Activated naive CD8-positive, alpha-beta T cell treated with anti-CD3 and anti-CD28 coated beads, Interleukin-2, amount 50 U/mL, for 24 hours (primary cell): ENCODE results near the gene OSBP2.
A peak's percentile ranks its signal among the peaks of the same experiment; 100 is the strongest.

Experiments
- ATAC-seq: fragments of 150-1000 bp; cut with Tn5 transposase; one replicate; pipeline ENCODE4 v1.10.0; 2021
- DNase-seq: peaks from one replicate; pipeline ENCODE4 v3.0.0; 2021
- H3K27ac Mint-ChIP-seq: one replicate; pipeline ENCODE4 v1.8.0; 2021; ENCODE audit warnings: mild to moderate bottlenecking, mixed read lengths
- H3K27me3 Mint-ChIP-seq: one replicate; pipeline ENCODE4 v1.8.0; 2021; ENCODE audit warnings: mixed read lengths
- H3K36me3 Mint-ChIP-seq: one replicate; pipeline ENCODE4 v1.8.0; 2021; ENCODE audit warnings: low read depth, mixed read lengths
- H3K4me1 Mint-ChIP-seq: one replicate; pipeline ENCODE4 v1.8.0; 2021; ENCODE audit warnings: mixed read lengths
- H3K4me3 Mint-ChIP-seq: one replicate; pipeline ENCODE4 v1.8.0; 2021; ENCODE audit warnings: mild to moderate bottlenecking, moderate library complexity, mixed read lengths
- H3K9me3 Mint-ChIP-seq: one replicate; pipeline ENCODE4 v1.8.0; 2021; ENCODE audit warnings: mixed read lengths

OSBP2 gene

DNA sequence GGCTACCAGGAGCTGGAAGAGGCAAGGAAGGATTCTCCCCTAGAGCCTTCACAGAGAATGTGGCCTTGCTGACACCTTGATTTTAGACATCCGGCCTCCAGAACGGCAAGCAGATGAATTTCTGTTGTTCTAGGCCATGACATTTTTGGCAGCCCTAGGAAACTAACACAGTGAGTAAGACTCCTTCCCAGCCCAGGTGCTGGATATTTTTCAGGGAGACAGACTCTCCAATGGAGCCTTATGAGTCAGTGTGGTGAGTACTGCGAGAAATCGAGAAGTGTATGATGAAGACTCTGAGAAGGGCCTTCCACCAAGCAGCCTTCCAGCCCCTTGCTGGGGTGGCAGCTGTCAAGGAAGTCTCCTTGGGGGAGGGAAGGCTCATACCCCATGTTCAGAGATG is 114.4 kb downstream of the OSBP2 start:
- Mint-ChIP-seq H3K36me3 (no peaks in the 10 kb centered on the region), H3K27ac (no peak overlapping the region), H3K27me3 (peaks cover 4% of the 10 kb centered on the region), H3K4me1 (peaks cover 13% of the 10 kb centered on the region), H3K9me3 (no peaks in the 10 kb centered on the region), H3K4me3 (no peak overlapping the region)
- no peak for ATAC-seq
- DNase-seq, result no peak

DNA sequence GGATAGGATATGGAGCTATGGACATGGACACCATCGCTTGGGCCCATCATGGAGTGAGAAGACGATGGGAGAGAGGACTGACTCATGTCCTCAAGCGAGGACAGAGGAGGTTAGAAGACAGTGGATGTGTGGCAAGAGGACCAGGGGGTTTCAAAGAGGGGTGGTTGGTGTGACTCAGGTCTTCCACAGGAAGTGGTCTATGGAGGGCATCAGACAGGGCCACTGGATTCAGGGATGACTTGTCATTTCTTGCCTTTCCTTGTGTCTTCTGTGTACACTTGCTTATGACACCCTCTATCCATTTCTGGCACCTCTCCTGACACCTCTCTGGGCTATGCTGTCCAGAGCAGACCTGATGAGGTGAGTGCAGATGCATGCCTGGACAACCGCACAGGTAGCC is 115.4 kb downstream of the OSBP2 start:
- ATAC-seq, result peak; percentile 60
- no peaks in the 10 kb centered on the region for H3K36me3 Mint-ChIP-seq

DNA sequence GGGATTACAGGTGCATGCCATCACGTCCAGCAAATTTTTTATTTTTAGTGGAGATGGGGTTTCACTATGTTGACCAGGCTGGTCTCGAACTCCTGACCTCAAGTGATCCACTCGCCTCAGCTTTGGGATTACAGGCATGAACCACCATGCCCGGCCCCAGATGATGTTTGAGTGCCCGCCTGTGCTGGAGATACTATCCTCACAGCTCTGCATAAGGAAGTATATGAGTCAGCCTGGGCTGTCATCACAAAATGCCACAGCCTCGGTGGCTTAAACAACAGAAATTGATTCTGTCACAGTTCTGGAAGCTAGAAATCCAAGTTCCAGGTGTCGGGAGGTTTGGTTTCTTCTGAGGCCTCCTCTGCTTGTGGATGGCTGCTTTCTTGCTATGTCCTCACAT is 119.3 kb downstream of the OSBP2 start:
- ATAC-seq, result no peak
- no peak for DNase-seq
- Mint-ChIP-seq H3K27ac (no peak overlapping the region), H3K4me1 (peaks cover 7% of the 10 kb centered on the region), H3K36me3 (no peaks in the 10 kb centered on the region), H3K4me3 (no peak overlapping the region), H3K9me3 (no peaks in the 10 kb centered on the region), H3K27me3 (peaks cover 3% of the 10 kb centered on the region)

More for the DNA sequence above, 115.4 kb downstream of the OSBP2 start:
- H3K4me3 Mint-ChIP-seq, result no peak overlapping the region
- H3K9me3 Mint-ChIP-seq, result no peaks in the 10 kb centered on the region
- H3K27me3 Mint-ChIP-seq, result no peaks in the 10 kb centered on the region
- peak; percentile 19 for DNase-seq
- peaks cover 13% of the 10 kb centered on the region for H3K4me1 Mint-ChIP-seq
- peak overlapping the region; percentile 28 for H3K27ac Mint-ChIP-seq

GRCh38 chr22:30816413-30816812 is 121.7 kb downstream of the OSBP2 start:
- no peak for DNase-seq
- H3K4me1 Mint-ChIP-seq, result peaks cover 3% of the 10 kb centered on the region
- ATAC-seq, result no peak
- H3K27me3 Mint-ChIP-seq, result peaks cover 14% of the 10 kb centered on the region
- H3K36me3 Mint-ChIP-seq, result no peaks in the 10 kb centered on the region
- H3K4me3 Mint-ChIP-seq, result no peak overlapping the region
- no peaks in the 10 kb centered on the region for H3K9me3 Mint-ChIP-seq
- H3K27ac Mint-ChIP-seq, result no peak overlapping the region

DNA sequence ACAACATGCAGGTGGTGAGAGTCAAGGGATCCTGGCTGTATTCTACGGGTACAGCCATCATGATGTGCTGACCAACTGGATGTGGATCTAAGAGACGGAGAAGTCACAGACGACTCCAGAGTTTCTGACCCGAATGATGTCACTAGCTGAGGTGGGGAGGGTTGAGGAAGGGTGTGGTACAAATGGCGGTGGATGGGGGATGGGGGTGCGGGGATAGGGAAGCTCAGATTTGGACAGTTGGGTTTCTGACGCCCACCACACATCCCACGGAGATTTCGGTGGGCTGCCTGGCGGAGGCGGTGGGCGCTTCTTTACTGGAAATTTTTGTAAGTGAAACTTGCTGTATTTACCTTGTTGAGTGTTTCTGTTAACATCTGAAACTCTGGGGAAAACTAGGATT is 126.7 kb downstream of the OSBP2 start:
- H3K27ac Mint-ChIP-seq, result no peak overlapping the region
- H3K4me1 Mint-ChIP-seq, result peaks cover 10% of the 10 kb centered on the region
- peak overlapping the region; percentile 15 for H3K4me3 Mint-ChIP-seq
- H3K36me3 Mint-ChIP-seq, result no peaks in the 10 kb centered on the region
- DNase-seq, result no peak
- H3K9me3 Mint-ChIP-seq, result no peaks in the 10 kb centered on the region
- H3K27me3 Mint-ChIP-seq, result peaks cover 50% of the 10 kb centered on the region
- no peak for ATAC-seq

GRCh38 chr22:30821863-30822215 is 127.2 kb downstream of the OSBP2 start:
- no peak overlapping the region for H3K27ac Mint-ChIP-seq
- no peak for ATAC-seq
- no peaks in the 10 kb centered on the region for H3K36me3 Mint-ChIP-seq
- H3K4me1 Mint-ChIP-seq, result peaks cover 15% of the 10 kb centered on the region
- H3K4me3 Mint-ChIP-seq, result no peak overlapping the region
- H3K9me3 Mint-ChIP-seq, result no peaks in the 10 kb centered on the region
- H3K27me3 Mint-ChIP-seq, result peaks cover 50% of the 10 kb centered on the region
- no peak for DNase-seq

GRCh38 chr22:30822216-30823014 is 127.7 kb downstream of the OSBP2 start:
- H3K27me3 Mint-ChIP-seq, result peaks cover 51% of the 10 kb centered on the region
- H3K4me3 Mint-ChIP-seq, result peak overlapping the region; percentile 25
- peaks cover 21% of the 10 kb centered on the region for H3K4me1 Mint-ChIP-seq
- DNase-seq (peak; percentile 22), ATAC-seq (no peak)
- no peaks in the 10 kb centered on the region for H3K36me3 Mint-ChIP-seq
- no peak overlapping the region for H3K27ac Mint-ChIP-seq
- H3K9me3 Mint-ChIP-seq, result no peaks in the 10 kb centered on the region

DNA sequence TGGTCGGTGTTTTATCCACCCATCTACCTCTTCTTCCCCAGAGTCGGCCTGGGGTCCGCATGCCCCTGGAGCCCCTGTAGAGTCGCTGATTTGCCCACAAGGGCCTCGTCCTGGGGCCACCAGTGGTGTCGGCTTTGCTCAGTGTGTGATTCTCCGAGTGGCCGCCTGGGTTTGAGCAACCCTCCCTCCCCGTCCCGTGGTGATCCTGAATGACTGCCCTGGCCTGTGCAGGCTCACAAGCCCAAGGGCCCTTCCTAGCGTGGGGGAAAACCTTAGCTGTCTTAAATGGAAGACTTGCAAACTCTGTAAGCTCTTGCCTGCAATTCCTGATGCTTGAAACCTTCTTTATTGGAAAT is 128.3 kb downstream of the OSBP2 start:
- Mint-ChIP-seq H3K27ac (no peak overlapping the region), H3K36me3 (no peaks in the 10 kb centered on the region), H3K9me3 (no peaks in the 10 kb centered on the region), H3K4me1 (peaks cover 22% of the 10 kb centered on the region), H3K4me3 (peak overlapping the region; percentile 25), H3K27me3 (peaks cover 54% of the 10 kb centered on the region)
- DNase-seq (no peak), ATAC-seq (no peak)

- H3K4me1 Mint-ChIP-seq, result peaks cover 22% of the 10 kb centered on the region
- no peaks in the 10 kb centered on the region for H3K36me3 Mint-ChIP-seq
- ATAC-seq, result no peak
- H3K27me3 Mint-ChIP-seq, result peaks cover 53% of the 10 kb centered on the region
- no peak overlapping the region for H3K4me3 Mint-ChIP-seq
- no peak overlapping the region for H3K27ac Mint-ChIP-seq
- DNase-seq, result no peak
- no peaks in the 10 kb centered on the region for H3K9me3 Mint-ChIP-seq
Observed at GRCh38 chr22:30824096-30824495, 129.4 kb downstream of the OSBP2 start.

DNA sequence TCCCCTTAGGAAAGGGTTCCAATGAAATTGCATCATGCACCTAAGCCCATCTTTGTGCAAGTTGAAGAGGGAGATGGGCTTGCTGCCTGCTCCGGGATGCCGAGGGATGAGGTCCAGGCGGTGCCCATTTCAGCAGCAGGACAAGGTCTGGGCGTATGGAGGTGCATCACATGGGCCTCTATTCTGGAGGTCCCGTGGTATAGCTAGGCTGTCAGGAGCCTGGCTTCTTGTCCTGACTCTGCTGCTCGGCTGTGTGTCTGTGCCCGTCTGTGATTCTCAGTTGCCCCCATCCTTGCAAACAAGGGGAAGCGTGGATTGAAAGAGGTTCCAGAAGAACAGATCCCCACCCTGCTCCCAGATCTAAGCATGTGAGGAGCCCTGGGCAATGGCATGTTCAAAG is 130.0 kb downstream of the OSBP2 start:
- H3K36me3 Mint-ChIP-seq, result no peaks in the 10 kb centered on the region
- no peak overlapping the region for H3K4me3 Mint-ChIP-seq
- H3K9me3 Mint-ChIP-seq, result no peaks in the 10 kb centered on the region
- no peak for DNase-seq
- ATAC-seq, result no peak
- peaks cover 22% of the 10 kb centered on the region for H3K4me1 Mint-ChIP-seq
- H3K27me3 Mint-ChIP-seq, result peaks cover 53% of the 10 kb centered on the region
- no peak overlapping the region for H3K27ac Mint-ChIP-seq

- Mint-ChIP-seq H3K4me1 (peaks cover 22% of the 10 kb centered on the region), H3K9me3 (no peaks in the 10 kb centered on the region), H3K4me3 (no peak overlapping the region), H3K36me3 (no peaks in the 10 kb centered on the region), H3K27me3 (peaks cover 47% of the 10 kb centered on the region), H3K27ac (no peak overlapping the region)
- ATAC-seq (no peak), DNase-seq (no peak)
Observed at GRCh38 chr22:30825711-30826505, 131.2 kb downstream of the OSBP2 start.

- peaks cover 18% of the 10 kb centered on the region for H3K4me1 Mint-ChIP-seq
- H3K27me3 Mint-ChIP-seq, result peaks cover 38% of the 10 kb centered on the region
- ATAC-seq, result peak; percentile 88
- DNase-seq, result peak; percentile 13
- H3K27ac Mint-ChIP-seq, result no peak overlapping the region
- no peaks in the 10 kb centered on the region for H3K9me3 Mint-ChIP-seq
- H3K4me3 Mint-ChIP-seq, result no peak overlapping the region
- no peaks in the 10 kb centered on the region for H3K36me3 Mint-ChIP-seq
Observed at GRCh38 chr22:30826670-30827355, 132.1 kb downstream of the OSBP2 start.

GRCh38 chr22:30827646-30828045 is 133.0 kb downstream of the OSBP2 start:
- peaks cover 34% of the 10 kb centered on the region for H3K27me3 Mint-ChIP-seq
- H3K36me3 Mint-ChIP-seq, result no peaks in the 10 kb centered on the region
- no peak for ATAC-seq

DNA sequence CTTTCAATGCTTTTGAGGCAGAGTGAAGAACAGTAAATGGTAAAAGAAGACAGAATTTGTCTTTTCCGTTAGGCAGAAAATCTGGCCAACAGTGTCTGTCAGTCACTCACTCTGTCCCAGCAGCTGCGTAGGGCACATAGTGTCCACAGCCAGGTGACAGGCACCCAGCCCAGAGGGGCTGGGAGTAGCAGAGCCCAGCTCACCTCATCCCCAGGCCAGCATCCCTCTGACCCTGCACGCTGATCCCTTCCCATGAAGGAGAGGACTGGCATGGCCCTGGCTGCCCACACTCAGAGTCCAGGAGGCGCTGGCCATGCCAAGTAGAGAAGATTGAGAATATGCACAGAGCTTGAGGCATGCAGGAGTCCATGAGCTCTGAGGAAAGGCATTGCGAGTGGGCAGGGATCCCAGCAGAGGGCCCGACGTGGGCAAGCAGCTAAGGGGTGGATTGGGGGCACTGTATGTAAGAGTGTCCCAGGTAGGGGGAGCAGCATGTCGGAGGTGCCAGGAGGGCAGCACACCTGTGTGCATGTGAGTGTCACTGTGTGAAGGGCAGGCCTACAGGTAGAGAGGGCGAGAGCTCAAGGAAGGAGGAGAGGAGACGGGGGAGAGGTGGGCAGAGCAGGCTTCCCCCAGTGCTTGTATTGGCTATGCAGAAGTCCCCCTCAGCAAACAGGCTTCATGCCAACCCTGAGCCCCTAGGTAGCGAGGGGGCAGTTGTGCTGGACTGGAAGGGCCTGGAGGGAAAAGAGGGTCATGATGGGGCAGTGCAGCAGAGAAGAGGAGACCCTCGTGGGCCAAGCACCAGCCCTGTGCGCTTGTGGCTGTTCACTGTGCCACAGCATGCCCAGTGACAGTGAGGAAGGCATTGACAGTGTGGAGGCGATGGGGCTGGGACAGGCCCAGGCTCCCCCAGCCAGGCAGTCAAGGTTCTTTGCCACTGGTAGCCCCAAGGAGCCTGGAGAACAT is 133.8 kb downstream of the OSBP2 start:
- H3K27ac Mint-ChIP-seq, result no peak overlapping the region
- H3K9me3 Mint-ChIP-seq, result no peaks in the 10 kb centered on the region
- H3K36me3 Mint-ChIP-seq, result no peaks in the 10 kb centered on the region
- peaks cover 27% of the 10 kb centered on the region for H3K27me3 Mint-ChIP-seq
- DNase-seq (no peak), ATAC-seq (no peak)
- peaks cover 14% of the 10 kb centered on the region for H3K4me1 Mint-ChIP-seq
- no peak overlapping the region for H3K4me3 Mint-ChIP-seq

More at GRCh38 chr22:30827646-30828045, 133.0 kb downstream of the OSBP2 start:
- Mint-ChIP-seq H3K27ac (no peak overlapping the region), H3K9me3 (no peaks in the 10 kb centered on the region), H3K4me1 (peaks cover 18% of the 10 kb centered on the region), H3K4me3 (no peak overlapping the region)
- DNase-seq, result no peak
